ENCODE measurements around the gene TBCD.

TBCD gene

GRCh38 chr17:82900741-82901140 lies 148.9 kb downstream of the TBCD start:
- POLR2A ChIA-PET = no interaction called here
- CTCF ChIA-PET = interaction anchor here (1.0 to 1.4 kb wide), 4 partner anchors 8 to 31 kb away, joined by 3 to 12 read pairs (median 3); no protein-coding TSS in a partner anchor
- no peak for DNase-seq (ENCODE audit: low read depth, low spot score)

GRCh38 chr17:82901356-82901755 lies 149.5 kb downstream of the TBCD start:
- CTCF ChIA-PET = interaction anchor here (1.4 kb wide), 1 partner anchor 13 kb away, joined by 12 read pairs; no protein-coding TSS in a partner anchor
- H3K4me3 ChIP-seq (ENCODE audit: low read depth, low read length) = no peak overlapping the region

More at GRCh38 chr17:82900741-82901140, 148.9 kb downstream of the TBCD start:
- no peak for TF ChIP-seq CTCF (IDR thresholded peaks at IDR 0.05; ENCODE audit: insufficient read depth, low read length, missing control alignments)
- H3K4me3 ChIP-seq (ENCODE audit: low read depth, low read length) = no peak overlapping the region

GRCh38 chr17:82901856-82902255 lies 150.0 kb downstream of the TBCD start:
- CTCF ChIA-PET = interaction anchor here (2.1 kb wide), 1 partner anchor 12 kb away, joined by 8 read pairs; no protein-coding TSS in a partner anchor
- no peak for TF ChIP-seq CTCF (IDR thresholded peaks at IDR 0.05; ENCODE audit: insufficient read depth, low read length, missing control alignments)
- H3K4me3 ChIP-seq (ENCODE audit: low read depth, low read length) = no peak overlapping the region
- POLR2A ChIA-PET = no interaction called here
- DNase-seq (ENCODE audit: low read depth, low spot score) = no peak

More at GRCh38 chr17:82901356-82901755, 149.5 kb downstream of the TBCD start:
- POLR2A ChIA-PET = no interaction called here
- no peak for DNase-seq (ENCODE audit: low read depth, low spot score)
- no peak for TF ChIP-seq CTCF (IDR thresholded peaks at IDR 0.05; ENCODE audit: insufficient read depth, low read length, missing control alignments)

- H3K4me3 ChIP-seq (ENCODE audit: low read depth, low read length) = no peak overlapping the region
- no peak for TF ChIP-seq CTCF (IDR thresholded peaks at IDR 0.05; ENCODE audit: insufficient read depth, low read length, missing control alignments)
- ChIA-PET CTCF (interaction anchor here (0.7 to 2.1 kb wide), 2 partner anchors 11 to 13 kb away, joined by 3 to 8 read pairs; no protein-coding TSS in a partner anchor), POLR2A (no interaction called here)
- DNase-seq (ENCODE audit: low read depth, low spot score) = no peak
Observed at GRCh38 chr17:82902972-82903874, 151.4 kb downstream of the TBCD start.

- H3K4me3 ChIP-seq (ENCODE audit: low read depth, low read length) = no peak overlapping the region
- ChIA-PET POLR2A (no interaction called here), CTCF (interaction anchor here (1.3 kb wide), 1 partner anchor 9 kb away, joined by 7 read pairs; no protein-coding TSS in a partner anchor)
- no peak for DNase-seq (ENCODE audit: low read depth, low spot score)
- no peak for TF ChIP-seq CTCF (IDR thresholded peaks at IDR 0.05; ENCODE audit: insufficient read depth, low read length, missing control alignments)
Observed at GRCh38 chr17:82905130-82905529, 153.3 kb downstream of the TBCD start.
